Midbrain (tissue), 1 donor: ENCODE results near the gene CER1.
"Not testable (repeated sequence)": the region's sequence is repeated elsewhere in the genome, so short reads cannot be mapped to it uniquely, and the experiment has no call there.

Experiments used
- DNase-seq: peaks from one replicate; lab custom pipeline; 2025; lab: John Stamatoyannopoulos, UW

CER1 gene

GRCh38 chr9:14715102-14715501 lies 7.4 kb downstream of the CER1 start:
- DNase-seq, result no peak

GRCh38 chr9:14713187-14713767 lies 9.3 kb downstream of the CER1 start:
- DNase-seq, result no peak

GRCh38 chr9:14710804-14711203 lies 11.7 kb downstream of the CER1 start:
- DNase-seq, result no peak

- no peak for DNase-seq
These were observed 15.9 kb downstream of the CER1 start for GRCh38 chr9:14706530-14707140.

- DNase-seq, result no peak
These were observed 17.5 kb downstream of the CER1 start for GRCh38 chr9:14705079-14705478.

- no peak for DNase-seq
These were observed 18.3 kb downstream of the CER1 start for GRCh38 chr9:14704281-14704680.

- no peak for DNase-seq
These were observed 20.3 kb downstream of the CER1 start for GRCh38 chr9:14702200-14702720.

- peak; percentile 60 for DNase-seq
These were observed 29.2 kb downstream of the CER1 start, which contains the start of gene ZDHHC21 for GRCh38 chr9:14693251-14693861. Gene ZDHHC21 (minus strand): TSS chr9:14693432. CDS start chr9:14674340, 19,092 bp downstream.

- DNase-seq, result peak; percentile 15
These were observed 29.9 kb downstream of the CER1 start for GRCh38 chr9:14692470-14693250.

GRCh38 chr9:14690948-14691730 lies 31.4 kb downstream of the CER1 start:
- no peak for DNase-seq

GRCh38 chr9:14687042-14687719 lies 35.4 kb downstream of the CER1 start:
- DNase-seq, result no peak

GRCh38 chr9:14686168-14686567 lies 36.4 kb downstream of the CER1 start:
- DNase-seq, result no peak

GRCh38 chr9:14682616-14683015 lies 39.9 kb downstream of the CER1 start:
- not testable (repeated sequence) for DNase-seq

- DNase-seq, result no peak
These were observed 43.8 kb downstream of the CER1 start for GRCh38 chr9:14678776-14679175.

- DNase-seq, result no peak
These were observed 44.7 kb downstream of the CER1 start for GRCh38 chr9:14677872-14678271.

- DNase-seq, result no peak
These were observed 45.1 kb downstream of the CER1 start for GRCh38 chr9:14677396-14677795.

GRCh38 chr9:14674630-14675029 lies 47.9 kb downstream of the CER1 start:
- no peak for DNase-seq

GRCh38 chr9:14671377-14671776 lies 51.2 kb downstream of the CER1 start:
- no peak for DNase-seq

- no peak for DNase-seq
These were observed 51.8 kb downstream of the CER1 start for GRCh38 chr9:14670718-14671117.
